ENCODE data around the gene RTN4RL2.

Gene RTN4RL2

DNA sequence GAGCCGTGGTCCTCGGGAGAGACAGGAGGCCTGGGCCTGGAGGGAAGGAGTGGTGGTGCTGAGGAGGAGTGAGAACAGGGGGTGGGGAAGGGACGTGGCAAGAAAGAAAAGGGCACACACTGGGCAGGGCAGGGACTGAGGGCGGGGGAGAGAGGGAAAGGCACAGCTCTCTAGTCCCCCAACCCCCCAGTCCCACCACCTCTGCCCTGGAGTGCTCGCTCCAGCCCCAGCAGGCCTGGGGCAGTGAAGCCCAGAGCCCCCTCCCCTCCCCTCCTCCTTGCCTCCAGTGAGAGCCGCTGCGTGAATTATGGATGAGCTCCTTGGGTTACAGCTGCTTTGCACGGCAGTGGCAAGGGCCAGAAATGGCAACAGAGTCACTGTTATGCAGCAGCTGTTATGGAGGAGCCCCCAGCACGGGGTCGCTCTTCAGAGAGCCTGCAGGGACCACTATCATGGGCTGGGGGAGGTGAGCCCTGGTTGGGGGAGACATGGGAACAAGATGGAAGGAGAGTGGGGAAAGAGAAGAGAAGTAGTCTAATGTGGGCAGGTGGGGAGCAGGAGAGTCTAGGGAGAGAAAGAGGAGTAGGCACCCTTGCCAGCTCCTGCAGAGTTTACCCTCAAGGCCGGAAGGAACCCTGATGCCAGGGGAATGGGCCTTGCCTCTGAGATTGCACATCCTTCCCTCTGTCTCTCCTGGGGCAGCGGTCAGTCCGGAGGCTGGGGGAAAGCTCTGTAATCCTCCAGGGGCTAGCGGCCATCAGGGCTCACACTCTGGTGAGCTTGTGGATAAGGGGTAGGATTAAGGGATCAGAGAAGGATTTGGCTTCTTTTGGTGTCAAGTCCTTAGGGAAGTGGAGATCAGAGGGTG, 3.6 kb downstream of the RTN4RL2 start:
- DNase-seq = no peak

DNA sequence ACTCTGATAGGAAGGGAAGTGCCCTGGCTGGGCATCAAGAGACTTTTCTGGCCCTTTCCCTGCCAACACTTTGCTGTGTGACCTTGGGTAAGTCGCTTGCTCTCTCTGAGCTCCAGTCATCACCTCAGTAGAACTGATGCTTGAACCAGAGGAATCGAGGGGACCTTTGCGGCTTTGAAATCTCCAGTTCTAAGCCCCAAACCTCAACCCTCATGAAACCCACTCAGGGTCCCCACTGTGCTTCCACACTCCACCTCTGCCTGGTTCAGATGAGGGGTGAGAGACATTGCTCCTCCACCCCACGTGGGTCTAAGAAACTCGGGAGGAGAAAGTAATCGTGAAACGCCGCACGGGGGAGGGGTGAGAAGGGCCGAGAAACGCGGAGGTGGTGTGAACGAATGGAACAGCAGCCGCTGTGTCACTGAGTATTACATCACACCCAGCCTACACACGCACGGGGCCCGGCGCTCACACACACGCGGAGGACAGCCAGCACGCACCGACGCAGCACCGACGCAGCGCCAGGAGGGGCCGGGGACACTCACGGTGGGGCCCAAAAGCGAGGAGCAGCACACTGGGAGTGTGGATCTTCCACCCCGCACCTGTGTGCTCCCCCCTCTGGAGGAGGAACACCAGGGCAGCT, 4.3 kb downstream of the RTN4RL2 start:
- no peak for DNase-seq

DNA sequence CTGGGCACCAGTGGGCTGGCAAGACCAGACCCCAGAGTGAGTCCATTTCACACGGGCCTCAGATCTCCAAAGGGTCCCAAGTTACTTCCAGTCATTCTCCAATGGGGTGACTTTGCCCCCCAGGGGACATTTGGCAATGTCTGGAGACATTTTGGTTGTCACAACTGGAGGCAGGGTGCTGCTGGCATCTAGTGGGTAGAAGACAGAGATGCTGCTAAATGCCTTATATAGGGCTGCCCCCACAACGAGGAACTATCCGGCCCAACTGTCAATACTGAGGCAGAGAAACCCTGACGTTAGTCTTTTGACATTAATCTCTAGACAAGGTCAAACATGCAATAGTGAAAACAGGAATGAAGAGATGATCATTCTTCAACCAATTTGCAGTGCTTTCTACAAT, 6.4 kb downstream of the RTN4RL2 start:
- DNase-seq = no peak

DNA sequence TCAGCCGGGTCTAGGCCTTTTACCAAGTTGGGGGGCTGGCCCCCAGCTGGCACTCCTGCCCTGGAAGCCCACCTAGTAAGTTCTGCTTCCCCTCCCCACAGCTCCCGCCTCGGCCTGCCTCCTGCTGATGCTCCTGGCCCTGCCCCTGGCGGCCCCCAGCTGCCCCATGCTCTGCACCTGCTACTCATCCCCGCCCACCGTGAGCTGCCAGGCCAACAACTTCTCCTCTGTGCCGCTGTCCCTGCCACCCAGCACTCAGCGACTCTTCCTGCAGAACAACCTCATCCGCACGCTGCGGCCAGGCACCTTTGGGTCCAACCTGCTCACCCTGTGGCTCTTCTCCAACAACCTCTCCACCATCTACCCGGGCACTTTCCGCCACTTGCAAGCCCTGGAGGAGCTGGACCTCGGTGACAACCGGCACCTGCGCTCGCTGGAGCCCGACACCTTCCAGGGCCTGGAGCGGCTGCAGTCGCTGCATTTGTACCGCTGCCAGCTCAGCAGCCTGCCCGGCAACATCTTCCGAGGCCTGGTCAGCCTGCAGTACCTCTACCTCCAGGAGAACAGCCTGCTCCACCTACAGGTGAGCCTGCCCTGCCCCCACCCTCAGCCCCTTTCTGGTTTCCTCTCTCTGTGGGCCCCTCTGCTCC, 7.3 kb downstream of the RTN4RL2 start:
- no peak for DNase-seq

DNA sequence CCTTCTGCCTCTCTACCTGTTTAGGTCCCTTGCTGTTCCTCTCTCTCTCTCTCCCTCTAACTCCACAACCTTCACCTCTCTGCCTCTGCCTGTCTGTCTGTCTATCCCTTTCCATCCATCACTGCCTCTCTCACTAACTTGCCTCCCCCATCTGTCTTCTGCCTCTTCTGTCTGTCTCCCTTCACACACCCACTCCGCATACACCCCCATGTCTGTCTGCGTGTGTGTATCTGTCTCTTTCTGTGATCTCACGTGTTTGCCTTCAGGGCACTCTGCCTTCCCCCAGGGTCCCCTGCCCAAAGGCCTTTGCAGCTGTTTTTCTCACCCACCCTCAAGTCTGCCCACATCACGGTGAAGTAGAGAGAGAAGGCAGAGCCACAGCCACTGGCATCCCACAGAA, 7.9 kb downstream of the RTN4RL2 start:
- no peak for DNase-seq

DNA sequence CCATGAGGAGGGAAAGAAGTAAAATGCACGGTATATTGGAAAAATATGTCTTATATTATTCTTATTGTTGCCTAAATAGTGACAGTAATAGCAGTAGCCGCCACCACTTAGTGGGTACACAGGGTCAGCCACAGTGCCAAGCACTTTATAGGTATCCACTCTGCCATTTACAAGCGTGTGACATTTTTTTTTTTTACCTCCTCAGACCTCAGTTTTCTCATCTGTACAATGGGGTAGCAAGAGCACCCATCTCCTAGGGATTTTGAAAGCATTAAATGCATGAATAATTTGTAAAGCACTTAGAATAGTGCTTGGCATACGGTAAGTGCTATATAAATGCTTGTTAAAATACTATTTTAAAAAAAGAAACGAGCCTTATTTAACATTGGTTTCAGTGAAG, 8.9 kb downstream of the RTN4RL2 start:
- no peak for DNase-seq

DNA sequence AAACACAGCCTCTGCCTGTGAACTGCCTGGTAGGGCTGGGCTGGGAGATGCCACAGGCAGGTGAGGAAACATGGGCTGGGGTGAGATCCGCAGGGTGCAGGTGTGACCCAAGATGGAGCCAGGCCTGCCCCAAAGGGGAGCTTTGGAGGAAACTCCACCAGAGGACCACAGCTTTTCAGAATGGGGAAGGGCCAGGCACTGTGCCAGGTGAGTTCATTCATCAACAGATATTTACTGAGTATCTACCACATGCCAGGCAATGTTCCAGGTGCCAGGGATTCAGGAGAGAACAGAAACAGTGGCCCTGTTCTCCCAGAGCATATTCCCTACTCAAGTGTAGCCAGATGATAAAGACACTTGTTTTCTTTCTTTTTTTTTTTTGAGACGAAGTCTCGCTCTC, 11.2 kb downstream of the RTN4RL2 start:
- no peak for DNase-seq

DNA sequence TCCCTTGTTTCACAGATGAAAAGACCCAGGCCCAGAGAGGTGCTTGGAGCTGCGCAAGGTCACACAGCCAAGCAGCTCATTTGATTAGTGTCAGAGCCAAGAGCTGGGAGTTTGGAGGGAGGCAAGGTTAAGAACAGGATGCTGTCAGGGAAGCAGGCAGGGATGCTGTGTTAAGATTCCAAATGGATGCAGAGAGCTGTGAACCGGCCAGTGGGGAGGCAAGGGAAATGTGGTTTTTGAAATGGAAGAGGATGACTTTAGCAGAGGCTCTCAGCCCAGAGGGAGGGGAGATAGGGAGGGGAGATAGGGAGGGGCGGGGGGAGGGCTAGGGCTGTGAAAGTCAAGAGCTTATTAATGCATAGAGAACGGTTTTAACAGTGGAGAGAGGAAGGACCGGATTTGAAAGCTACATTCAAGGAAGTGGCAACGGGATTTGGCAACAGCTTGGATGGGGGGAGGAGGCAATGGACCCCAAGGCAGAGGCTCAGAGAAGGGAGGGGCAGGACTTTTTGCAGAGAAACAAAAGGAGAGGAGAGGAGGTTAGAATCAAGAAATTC, 13.0 kb downstream of the RTN4RL2 start:
- DNase-seq = no peak

DNA sequence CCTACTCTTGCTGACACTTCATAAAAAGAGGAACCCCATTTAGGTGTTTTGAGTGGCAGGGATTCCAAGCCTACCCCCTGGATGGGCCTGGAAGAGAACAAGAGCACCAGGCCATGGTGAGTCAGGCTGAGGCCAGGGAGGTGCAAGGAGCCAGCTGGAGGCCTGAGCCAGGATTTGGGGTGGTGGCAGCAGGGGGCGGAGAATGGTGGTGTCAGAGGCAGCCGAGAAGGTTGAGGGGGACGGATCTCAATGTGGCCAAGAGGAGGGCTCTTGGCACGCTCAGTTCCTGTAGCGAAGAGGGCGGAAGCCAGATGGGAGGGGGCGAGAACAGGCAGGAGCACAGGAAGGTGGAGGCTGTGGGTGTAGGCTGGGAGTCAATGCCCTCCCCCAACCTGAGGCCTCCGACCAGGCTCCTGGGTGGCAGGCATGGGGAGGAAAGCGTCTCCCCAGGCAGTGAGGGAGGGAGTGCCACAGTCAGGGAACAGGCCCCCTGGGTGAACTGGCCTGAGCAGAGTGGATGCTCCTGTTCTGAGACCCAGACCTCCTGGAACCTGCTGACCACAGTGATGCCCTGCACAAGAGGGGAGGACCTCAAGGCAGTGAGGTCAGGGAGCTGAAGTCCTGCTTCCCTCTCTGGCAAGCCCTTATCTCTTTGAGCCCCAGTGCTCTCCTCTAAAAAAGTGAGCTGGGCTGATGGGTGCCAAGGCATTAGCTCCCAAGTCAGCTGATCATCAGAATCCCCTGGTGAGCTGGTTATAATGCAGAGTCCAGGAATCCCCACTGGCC, 13.9 kb downstream of the RTN4RL2 start:
- no peak for DNase-seq

DNA sequence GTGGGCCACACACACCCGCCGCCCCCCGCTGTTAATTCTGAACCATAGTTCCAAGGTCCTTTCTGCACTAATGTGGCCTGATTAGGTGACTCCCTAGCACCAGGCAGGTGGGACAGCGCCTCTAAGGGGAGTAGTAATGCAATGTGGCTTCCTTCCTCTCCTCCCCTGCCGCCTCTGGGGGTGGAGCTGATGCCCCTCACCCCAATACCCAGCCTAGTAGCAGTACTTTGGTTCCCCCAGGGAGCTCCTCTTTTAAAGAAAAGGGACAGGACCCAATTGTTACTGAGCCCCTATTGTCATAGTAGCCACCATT, 14.4 kb downstream of the RTN4RL2 start:
- DNase-seq = no peak

DNA sequence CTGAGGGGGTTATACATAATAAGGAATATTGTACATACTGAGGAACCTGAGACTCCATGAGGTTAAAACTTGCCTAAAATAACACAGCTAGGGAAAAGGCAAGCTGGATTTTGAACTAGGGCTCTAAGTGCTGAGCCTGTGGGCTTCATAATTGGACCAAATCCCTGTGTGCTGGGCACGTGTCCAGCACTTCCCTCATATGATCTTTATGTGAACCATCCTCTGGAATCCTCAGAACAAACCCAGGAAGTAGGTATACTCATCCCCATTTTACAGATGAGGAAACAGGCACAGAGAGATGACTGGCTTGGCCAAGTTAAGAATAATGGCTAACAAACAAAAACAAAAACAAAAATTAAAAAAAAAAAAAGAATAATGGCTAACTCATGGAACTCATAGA, 14.9 kb downstream of the RTN4RL2 start:
- DNase-seq = no peak

DNA sequence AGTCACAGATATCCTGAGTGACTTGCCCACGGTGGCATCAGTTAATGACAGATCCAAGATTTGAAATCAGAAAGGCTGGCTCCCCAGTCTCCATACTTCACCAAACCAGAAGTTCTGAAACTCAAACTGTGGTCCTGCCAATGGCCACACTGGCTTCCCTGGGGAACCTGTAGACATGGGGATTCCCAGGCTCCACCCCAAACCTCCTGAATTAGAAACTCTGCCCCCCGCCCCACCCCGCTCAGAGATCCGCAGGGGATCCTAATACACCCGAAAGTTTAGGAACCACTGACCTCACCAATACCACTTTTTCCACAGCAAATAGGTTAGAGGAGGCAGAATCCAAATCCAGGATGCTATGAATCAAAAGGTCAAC, 15.3 kb downstream of the RTN4RL2 start:
- no peak for DNase-seq

DNA sequence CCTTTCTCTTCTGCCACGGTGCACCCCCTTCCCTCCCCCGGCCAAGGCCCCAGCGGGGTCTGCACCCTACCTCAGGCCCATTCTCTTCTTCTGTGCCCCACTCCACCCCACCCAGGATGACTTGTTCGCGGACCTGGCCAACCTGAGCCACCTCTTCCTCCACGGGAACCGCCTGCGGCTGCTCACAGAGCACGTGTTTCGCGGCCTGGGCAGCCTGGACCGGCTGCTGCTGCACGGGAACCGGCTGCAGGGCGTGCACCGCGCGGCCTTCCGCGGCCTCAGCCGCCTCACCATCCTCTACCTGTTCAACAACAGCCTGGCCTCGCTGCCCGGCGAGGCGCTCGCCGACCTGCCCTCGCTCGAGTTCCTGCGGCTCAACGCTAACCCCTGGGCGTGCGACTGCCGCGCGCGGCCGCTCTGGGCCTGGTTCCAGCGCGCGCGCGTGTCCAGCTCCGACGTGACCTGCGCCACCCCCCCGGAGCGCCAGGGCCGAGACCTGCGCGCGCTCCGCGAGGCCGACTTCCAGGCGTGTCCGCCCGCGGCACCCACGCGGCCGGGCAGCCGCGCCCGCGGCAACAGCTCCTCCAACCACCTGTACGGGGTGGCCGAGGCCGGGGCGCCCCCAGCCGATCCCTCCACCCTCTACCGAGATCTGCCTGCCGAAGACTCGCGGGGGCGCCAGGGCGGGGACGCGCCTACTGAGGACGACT, 15.9 kb downstream of the RTN4RL2 start:
- DNase-seq = peak; percentile 70

DNA sequence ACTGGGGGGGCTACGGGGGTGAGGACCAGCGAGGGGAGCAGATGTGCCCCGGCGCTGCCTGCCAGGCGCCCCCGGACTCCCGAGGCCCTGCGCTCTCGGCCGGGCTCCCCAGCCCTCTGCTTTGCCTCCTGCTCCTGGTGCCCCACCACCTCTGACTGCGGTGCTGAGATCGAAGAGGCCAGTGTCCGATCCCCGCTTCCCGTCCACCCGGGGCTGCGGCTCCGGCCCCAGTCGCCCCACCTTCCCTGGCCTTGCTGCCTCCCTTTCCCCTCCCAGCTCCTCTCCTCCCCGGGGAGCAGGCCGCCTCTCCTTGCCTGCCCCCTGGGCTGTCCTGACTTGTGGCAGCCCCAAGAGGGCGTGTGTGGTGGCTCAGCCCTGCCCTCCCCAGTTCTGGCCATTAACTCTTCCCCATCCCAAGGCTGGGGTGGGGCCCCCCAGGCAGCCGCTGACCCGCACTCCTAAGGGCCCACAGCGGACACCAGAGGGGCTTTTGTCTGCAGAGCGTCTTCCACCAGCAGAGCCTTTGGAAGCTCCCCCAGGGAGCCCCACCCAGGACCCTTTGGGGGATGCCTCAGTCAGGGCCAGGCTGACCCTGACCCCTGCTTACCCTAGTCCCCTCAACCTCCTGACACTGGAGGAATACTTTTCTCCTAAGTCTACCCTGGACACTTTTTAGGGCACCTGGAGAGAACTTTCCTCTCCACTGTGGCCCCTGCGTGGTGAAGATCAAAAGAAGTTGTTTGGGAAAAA, 16.6 kb downstream of the RTN4RL2 start:
- peak; percentile 69 for DNase-seq

DNA sequence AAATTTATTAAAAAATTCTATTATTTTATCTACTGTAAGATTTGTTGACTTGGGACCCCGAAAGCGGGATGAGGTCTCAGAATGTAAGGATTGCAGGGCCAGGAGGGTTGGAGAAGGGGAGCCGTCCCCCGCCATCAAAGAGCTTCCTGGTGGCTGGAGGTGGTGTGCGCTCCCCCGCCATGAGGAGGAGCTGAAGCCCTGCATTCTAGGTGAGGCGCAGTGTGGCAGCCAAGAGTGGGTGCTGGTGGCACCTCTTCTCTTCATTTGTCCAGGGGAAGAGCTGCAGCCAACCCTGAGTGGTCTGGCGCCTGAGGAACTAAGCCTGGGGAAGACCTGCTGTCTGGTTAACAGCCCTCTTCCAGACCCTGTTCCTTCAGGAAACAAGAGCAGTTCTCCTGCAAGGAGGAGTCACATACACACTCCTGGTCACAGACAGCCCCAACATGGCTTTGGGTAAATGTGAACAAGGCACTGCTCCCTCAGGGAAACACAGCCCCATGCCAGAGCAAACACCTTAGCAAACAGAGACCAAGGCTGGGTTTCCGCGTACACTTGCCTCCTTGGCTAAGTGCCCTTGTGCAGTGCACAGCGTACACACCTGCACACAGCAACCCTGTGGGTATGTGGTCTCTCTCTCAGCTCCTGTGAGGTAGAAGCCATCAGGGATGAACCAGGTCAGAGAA, 17.3 kb downstream of the RTN4RL2 start:
- DNase-seq = no peak

DNA sequence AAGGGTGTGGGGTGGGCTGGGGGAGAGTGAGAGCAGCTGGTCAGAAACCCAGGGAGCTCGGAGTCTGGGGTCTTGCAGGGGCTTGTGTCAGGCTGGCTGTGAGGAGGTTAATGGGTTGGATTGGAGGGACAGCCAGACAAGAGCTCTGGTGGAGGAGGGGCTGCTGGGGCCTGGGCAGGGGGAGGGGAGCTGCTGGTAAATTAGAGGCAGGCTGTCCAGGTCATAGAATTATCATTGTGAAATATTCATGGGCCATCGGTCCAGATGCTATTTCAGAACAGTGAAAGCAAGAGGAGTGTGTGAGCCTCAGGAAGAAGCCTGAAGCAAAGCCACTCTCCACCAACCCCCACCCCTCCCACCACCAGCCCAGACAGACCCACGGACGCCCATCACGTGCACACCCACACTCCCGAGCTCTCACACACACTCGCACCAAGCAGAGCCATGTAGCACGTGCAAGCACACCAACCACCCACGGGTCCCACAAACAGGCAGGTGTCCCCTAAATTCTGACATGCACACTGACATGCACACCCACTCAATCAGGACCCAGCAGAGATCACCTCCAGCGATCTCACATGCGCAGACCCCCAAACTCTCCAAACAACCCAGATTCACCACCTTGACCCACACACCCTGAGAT, 18.8 kb downstream of the RTN4RL2 start:
- DNase-seq = no peak

DNA sequence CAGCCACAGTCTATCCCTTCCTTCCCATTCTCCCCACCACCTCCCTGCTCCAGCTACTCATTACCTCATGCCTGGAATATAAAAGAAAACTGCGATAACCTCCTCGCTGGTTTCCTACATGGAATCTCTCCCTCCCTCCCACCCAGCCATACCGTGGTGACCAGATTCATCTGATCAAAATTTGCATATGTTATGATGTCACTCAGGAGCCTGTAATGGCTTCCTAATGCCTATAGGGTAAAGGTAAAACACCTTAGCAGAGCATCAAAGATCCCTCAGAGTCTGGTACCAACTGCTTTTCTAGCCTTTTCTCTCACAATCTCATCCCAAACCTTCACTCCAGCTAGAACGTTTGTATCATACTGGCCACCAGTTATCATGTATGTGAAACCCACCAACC, 19.6 kb downstream of the RTN4RL2 start:
- no peak for DNase-seq

DNA sequence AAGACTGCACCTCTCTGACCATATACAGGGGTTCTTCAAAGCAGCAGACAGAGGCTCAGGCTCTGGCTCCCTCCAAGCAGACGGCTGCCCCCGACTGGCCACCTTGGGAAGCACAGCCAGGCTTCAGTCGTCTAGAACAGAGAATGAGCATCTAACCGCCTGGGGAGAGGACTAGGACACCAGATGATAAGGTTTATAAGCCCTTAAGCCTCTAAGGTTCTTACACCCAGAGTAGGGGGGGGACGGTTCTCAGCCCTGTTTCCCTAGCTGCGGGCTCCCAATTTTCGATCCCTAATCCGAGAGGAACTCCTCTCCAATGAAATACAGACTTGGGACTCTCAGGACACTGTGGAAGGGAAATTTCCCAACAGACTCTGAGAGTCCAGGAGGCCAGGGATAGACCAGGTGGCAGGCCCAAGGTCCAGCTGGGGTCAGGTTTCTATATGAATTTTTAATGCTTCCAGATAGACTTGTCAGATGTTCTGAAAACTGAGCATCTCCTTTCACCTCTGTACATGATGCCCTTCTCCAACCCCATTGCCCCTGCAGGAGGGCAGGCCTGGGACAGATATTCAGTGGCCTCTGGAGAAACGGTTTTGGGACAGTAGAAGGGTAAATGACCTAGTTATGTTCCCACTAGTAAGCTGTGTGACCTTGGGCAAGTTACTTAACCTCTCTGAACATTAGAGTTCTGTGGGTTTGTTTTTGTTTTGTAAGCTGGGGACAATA, 20.2 kb downstream of the RTN4RL2 start:
- DNase-seq = peak; percentile 88

DNA sequence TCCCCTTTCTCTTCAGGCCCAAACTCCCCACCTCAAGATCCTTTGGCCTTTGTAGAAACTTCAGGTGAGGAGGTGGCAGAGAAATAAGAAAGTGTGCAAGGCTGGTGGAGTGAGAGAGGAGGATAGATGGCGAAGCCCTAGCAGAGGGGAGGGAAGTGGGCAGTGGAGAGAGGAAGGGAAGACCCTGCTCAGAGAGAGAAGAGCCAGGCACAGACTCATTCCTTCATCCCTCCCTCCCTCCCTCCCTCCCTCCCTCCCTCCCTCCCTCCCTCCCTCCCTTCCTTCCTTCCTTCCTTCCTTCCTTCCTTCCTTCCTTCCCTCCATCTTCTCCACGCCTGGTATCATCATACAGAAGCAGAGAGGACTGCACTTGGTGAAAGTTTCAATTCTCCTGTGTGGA, 21.0 kb downstream of the RTN4RL2 start:
- no peak for DNase-seq

All from activated effector memory CD4-positive, alpha-beta T cell treated with anti-CD3 and anti-CD28 coated beads, Interleukin-2, amount 50 U/mL, for 16 hours (primary cell).